Occipital lobe (tissue), 2 donors: ENCODE results near the gene JAKMIP1. TPM values are rescaled to one million over a fixed set of nuclear protein-coding genes. Genes with fewer than 3 reads are reported as not detected.
"Not testable (repeated sequence)": the region's sequence is repeated elsewhere in the genome, so short reads cannot be mapped to it uniquely, and the experiment has no call there.

Source experiments
- DNase-seq: peaks from one replicate; lab custom pipeline; 2025; lab: John Stamatoyannopoulos, UW
- total RNA-seq: library from RNA; depleted of rRNA; stranded (reverse); fragments of >200 nt; gene quantifications from one replicate; pipeline ENCODE4 v1.2.3, GENCODE V29; 2014

JAKMIP1 gene
- total RNA-seq, 1 donor from 2014 or later = 44.5 TPM

- no peak for DNase-seq
These were observed 183.3 kb downstream of the JAKMIP1 start for GRCh38 chr4:6017030-6017429.

- DNase-seq = no peak
These were observed 186.8 kb downstream of the JAKMIP1 start for GRCh38 chr4:6013564-6013963.

- DNase-seq = no peak
These were observed 188.1 kb downstream of the JAKMIP1 start for GRCh38 chr4:6012200-6012599.

GRCh38 chr4:6011686-6012085 is 188.7 kb downstream of the JAKMIP1 start:
- DNase-seq = peak; percentile 67

DNA sequence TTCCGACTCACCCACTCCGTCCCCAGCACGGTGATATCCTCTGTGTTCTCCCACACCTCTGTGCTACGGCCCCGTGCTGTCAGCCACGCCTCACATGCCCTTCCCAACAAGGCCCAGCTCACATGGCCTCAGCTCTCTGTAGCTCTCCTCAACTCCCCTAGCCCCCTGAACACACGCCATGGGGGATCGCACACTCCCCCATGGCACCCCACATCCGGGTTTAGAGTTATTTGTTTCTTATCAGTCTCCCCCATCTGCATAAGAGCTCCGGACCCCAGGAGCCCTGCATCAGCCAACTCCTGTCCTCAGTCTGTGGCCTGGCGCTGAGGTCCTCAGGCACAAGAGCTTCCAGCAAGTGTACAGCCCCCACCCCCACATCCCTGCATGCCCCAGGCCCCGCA is 189.1 kb downstream of the JAKMIP1 start:
- no peak for DNase-seq

GRCh38 chr4:6010789-6011188 is 189.6 kb downstream of the JAKMIP1 start:
- DNase-seq = no peak

DNA sequence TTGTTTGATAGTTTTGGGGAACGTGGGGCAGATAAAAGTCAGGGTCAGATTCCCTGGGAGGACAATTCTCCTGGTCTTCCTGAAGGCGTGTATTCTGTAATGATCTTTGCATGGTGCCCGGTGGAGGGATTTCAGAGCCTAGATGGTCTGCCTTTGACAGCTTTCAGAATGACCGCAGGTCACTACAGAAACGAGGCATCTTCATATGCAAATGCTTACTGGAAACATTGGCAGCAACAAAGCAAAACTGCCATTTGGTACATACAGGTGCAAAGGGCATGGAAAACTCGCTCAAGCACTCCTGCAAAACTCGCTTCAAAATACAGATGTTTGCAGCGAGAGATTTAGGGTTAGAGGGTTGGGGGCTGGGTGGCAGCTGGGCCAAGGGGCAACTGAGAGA is 190.9 kb downstream of the JAKMIP1 start:
- DNase-seq = no peak

DNA sequence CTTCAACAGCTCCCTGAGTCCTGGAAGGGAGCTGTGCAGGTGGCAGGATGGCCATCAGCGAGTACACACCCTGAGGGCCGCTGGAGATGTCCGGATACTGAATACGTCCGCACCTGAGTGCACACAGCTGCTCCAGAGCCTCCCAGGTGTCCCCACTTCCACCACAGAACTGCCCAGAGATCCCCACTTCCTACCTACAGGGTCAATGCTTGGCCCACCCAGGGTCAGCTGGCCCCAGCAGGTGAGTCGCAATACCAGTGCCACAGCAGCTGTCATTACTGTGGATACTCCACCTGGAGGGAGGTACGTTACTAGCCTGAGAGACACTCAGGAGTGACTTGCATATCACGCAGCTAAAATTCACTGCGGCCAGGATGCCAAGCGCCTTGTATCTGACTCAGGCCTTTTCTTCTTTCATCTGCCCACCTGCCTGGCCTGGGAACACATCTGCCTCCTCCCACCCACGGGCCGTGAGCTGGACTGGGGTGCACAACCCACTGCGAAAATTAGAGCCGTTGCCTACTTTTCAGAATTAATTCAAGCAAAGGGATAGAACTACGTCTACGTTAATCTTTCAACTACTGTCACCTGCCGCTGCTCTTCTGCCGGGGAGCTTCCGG is 191.5 kb downstream of the JAKMIP1 start:
- no peak for DNase-seq

DNA sequence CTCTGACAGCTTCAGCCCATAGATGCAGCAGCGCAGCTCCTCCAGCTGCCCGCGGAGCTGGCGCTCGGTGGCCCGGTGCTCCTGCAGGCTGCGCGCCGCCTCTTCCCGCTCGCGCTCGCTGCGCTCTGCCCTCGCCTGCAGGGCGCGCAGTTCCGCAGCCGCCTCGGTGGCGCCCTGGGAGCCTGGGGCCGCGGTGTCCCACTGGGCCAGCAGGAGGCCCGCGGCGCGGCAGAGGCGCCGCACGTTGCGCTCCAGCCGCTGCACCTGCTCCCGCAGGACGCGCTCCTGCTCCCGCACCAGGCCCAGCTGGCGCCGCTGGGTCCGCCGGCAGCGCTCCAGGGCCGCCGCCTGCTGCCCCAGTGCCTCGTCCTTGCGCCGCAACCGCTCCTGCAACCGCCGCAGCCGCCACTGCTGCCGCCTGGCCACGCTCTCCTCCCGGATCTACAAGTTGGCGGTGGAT is 192.2 kb downstream of the JAKMIP1 start:
- DNase-seq = no peak

- no peak for DNase-seq
These were observed 195.2 kb downstream of the JAKMIP1 start for GRCh38 chr4:6005175-6005574.

DNA sequence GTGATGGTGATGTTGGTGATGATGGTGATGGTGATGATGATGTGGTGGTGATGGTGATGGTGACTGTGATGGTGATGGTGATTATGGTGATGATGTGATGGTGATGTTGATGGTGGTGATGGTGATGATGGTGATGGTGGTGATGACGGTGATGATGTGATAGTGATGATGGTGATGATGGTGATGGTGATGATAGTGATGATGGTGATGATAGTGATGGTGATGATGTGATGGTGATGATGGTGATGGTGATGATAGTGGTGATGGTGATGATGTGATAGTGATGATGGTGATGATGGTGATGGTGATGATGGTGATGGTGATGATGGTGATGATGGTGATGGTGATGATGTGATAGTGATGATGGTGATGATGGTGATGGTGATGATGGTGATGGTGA is 196.9 kb downstream of the JAKMIP1 start:
- DNase-seq = not testable (repeated sequence)

DNA sequence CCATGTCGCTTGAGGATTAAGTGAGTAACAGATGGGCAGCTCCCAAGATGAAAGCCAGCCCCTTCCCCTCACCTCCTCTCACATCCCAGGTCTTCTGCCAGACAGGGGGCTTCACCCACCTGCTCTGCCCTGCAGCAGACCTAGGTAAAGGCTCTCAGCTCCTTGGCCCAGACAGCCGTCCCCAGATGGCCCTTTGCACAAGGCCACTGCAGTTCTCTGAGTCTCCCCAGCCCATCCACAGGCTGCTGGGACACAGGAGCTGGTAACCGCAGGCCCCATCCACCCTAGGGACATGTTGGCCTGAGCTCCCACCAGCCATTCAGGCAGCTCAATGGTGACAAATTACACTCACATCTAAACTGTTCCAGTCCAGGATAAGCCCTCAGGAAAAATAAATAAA is 197.4 kb downstream of the JAKMIP1 start:
- no peak for DNase-seq

DNA sequence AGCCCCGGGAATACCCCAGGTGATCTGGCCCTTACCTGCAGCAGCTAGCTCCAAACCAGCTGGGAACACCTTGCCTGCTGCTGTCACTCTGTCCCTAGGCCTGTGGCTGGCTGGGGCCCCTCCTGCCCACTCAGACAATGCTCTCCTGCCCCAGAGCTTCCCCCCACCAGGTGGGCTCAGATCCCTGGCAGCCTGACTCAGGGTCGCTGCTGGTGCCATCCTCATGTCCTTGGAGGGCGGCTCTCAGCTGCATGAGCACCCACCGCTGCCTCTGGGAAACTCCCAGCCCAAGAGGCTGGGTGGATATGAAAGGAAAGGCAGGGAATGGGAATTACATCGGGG is 197.9 kb downstream of the JAKMIP1 start:
- DNase-seq = no peak

DNA sequence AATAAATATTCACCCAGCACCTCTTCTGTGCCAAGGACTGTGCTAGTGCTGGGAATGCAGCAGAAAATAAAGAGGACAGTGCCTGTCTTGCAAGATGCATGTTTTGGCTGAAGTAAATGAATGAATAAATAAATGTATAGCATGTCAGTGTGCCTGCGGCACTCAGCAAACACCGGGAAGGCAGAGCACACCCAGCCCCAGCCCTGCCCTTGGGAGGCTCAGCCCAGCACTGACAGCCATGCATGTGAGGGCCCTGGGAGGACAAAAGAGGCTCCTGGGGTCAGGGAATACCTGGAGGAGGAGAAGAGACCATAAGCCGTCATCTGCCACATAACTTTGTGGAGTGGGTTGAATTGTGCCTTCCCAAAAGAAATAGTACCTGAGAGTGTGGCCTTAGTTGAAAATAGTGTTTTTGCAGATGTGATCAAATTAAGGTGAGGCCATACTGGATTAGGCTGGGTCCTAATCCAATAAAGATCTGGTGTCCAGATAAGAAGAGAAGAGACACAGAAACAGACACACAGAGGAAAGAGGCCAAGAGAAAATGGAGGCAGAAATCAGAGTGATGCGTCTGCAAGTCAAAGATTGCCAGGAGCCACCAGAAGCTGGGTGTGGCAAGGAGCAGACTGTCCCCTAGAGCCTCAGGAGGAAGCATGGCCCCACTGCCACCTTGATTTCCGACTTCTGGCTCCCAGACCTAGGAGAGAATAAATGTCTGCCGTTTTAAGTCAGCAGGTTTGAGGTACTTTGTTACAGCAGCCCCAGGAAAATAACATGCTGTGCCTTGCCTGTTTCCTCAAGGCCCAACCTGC is 198.5 kb downstream of the JAKMIP1 start:
- no peak for DNase-seq

DNA sequence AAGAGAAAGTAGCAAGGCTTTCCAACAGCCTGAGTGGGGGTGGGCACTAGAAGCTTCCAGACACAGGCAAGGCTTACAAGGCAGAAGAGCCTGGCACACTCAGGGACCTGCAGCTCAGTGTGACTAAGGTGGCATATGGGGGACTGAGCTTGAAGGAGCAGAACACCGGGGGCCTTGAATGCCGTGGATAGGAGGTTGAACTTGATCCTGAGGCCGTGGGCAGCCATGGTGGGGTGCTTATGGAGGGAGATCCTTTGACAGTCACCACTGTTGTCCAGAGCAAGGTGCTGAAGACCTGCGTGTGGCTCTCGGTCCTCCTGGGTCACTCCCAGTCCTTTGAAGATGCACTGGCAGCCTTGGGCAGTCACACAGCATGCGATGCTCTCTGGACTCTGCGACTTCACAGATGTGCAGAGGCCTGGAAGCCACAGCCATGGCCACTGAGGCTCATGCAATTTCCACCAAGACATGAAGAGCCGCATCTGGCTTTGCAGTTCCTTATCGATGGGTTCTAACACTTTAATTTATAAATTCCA is 200.5 kb downstream of the JAKMIP1 start:
- no peak for DNase-seq

DNA sequence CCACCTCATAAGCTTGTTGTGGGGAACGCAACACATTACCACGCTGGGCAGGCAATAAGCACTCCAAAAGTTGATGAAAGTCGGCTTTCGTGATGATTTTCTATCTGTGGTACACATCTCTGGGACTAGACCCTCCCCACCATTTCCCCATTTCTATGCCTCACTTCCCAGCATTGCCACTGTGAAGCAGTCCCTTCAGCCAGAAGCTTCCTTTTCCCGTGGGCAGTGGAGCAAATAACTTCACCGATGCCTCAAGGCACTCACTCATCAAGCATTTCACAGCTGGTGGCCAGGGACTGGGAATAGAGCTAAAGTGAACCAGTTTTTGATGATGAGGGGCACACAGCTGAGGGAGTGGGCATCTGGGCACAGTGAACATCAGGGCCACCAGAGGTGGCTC is 201.0 kb downstream of the JAKMIP1 start:
- DNase-seq = no peak

- DNase-seq = peak; percentile 42
These were observed 201.9 kb downstream of the JAKMIP1 start for GRCh38 chr4:5998333-5998936.

- DNase-seq = no peak
These were observed 203.7 kb downstream of the JAKMIP1 start for GRCh38 chr4:5996641-5997040.

GRCh38 chr4:5995901-5996623 is 204.3 kb downstream of the JAKMIP1 start:
- DNase-seq = no peak

- DNase-seq = no peak
These were observed 206.2 kb downstream of the JAKMIP1 start for GRCh38 chr4:5993876-5994811.

- not testable (repeated sequence) for DNase-seq
These were observed 207.0 kb downstream of the JAKMIP1 start for GRCh38 chr4:5993346-5993745.
